Spleen (tissue), 13 donors: ENCODE results near the gene CTAG1B. TPM values are rescaled to one million over a fixed set of nuclear protein-coding genes. Genes with fewer than 3 reads are reported as not detected.
A peak's percentile ranks its signal among the peaks of the same experiment; 100 is the strongest.
"Not testable (repeated sequence)": the region's sequence is repeated elsewhere in the genome, so short reads cannot be mapped to it uniquely, and the experiment has no call there.

Experiments
- DNase-seq: peaks from one replicate; pipeline ENCODE4 v3.0.0-alpha.2; 2020
- H3K27ac ChIP-seq, 8 donors: fragments of 200-600 bp; sonication (generic) in 7 of 8; 1 replicate in 4 of 8; 2 replicates in 4 of 8; pipeline versions ENCODE4 v1.5.0 to v1.8.0; 2016 to 2021; ENCODE audit warnings: inconsistent platforms in 4 of 8, mild to moderate bottlenecking in 4 of 8, moderate library complexity in 1 of 8
- H3K27me3 ChIP-seq, 7 donors: fragments of 200-600 bp; sonication (generic) in 6 of 7; replicated peaks in 1 of 7; 1 replicate in 4 of 7; 2 replicates in 3 of 7; pipeline versions ENCODE4 v1.5.0 to v1.8.0; 2016 to 2021; ENCODE audit warnings: inconsistent platforms in 3 of 7, mild to moderate bottlenecking in 1 of 7
- H3K36me3 ChIP-seq, 6 donors: fragments of 200-600 bp; sonication (generic) in 5 of 6; 1 replicate in 4 of 6; 2 replicates in 2 of 6; pipeline versions ENCODE4 v1.5.0 to v1.8.0; 2016 to 2021; ENCODE audit warnings: inconsistent platforms in 2 of 6
- H3K4me1 ChIP-seq, 6 donors: fragments of 200-600 bp; sonication (generic) in 5 of 6; 1 replicate in 3 of 6; 2 replicates in 3 of 6; pipeline versions ENCODE4 v1.5.0 to v1.8.0; 2016 to 2021; ENCODE audit warnings: inconsistent platforms in 3 of 6
- H3K4me3 ChIP-seq, 8 donors: fragments of 200-600 bp; sonication (generic) in 7 of 8; 1 replicate in 4 of 8; 2 replicates in 4 of 8; pipeline versions ENCODE4 v1.5.0 to v1.8.0; 2016 to 2021; ENCODE audit warnings: inconsistent platforms in 4 of 8, mild to moderate bottlenecking in 4 of 8, moderate library complexity in 2 of 8
- H3K9me3 ChIP-seq, 8 donors: fragments of 200-600 bp; sonication (generic) in 7 of 8; 1 replicate in 4 of 8; 2 replicates in 4 of 8; pipeline versions ENCODE4 v1.5.0 to v1.8.0; 2016 to 2021; ENCODE audit warnings: inconsistent platforms in 4 of 8
- CTCF ChIP-seq, 11 experiments: fragments of 200-600 bp in 7 of 11; fragments of 450-650 bp in 4 of 11; sonication (generic) in 4 of 11; IDR thresholded peaks in 8 of 11; conservative IDR thresholded peaks in 3 of 11; 1 replicate in 7 of 11; 2 replicates in 4 of 11; pipeline versions ENCODE4 v1.4.0 to v1.8.0; 2016 to 2021; ENCODE audit warnings: antibody characterized with exemption in 11 of 11, inconsistent platforms in 4 of 11, mild to moderate bottlenecking in 1 of 11
- POLR2A ChIP-seq, 3 donors: fragments of 450-650 bp; IDR thresholded peaks; one replicate each; pipeline ENCODE4 v1.5.1; 2017; ENCODE audit warnings: antibody characterized with exemption in 3 of 3, mild to moderate bottlenecking in 1 of 3
- POLR2AphosphoS5 ChIP-seq, 3 donors: sonication (generic); formaldehyde crosslinking; IDR thresholded peaks; one replicate each; pipeline ENCODE4 v1.5.1; 2017; ENCODE audit warnings: antibody characterized with exemption in 3 of 3
- WGBS, 5 donors: extraction: QIAGEN DNeasy Blood & Tissue Kit in 3 of 5; methylation state at CpG; one replicate each; pipeline versions ENCODE4 v1.1.5 to v1.1.7; 2013 to 2018; 5-methylcytosine and 5-hydroxymethylcytosine counted together
- intact Hi-C: fragments of 100-400 bp; cut with DNase I; formaldehyde crosslinking; loops from one replicate; pipeline ENCODE4 v1.15.0; 2023; ENCODE audit warnings: low total_unique reads
- long read RNA-seq, 2 donors: transcript quantifications; one replicate each; lab custom pipeline, GENCODE V29; 2026
- polyA plus RNA-seq, 3 donors: library from polyadenylated mRNA; stranded (reverse); fragments of 200-250 nt; gene quantifications; one replicate each; pipeline ENCODE4 v1.2.1, GENCODE V29; 2013
- total RNA-seq, 7 donors: library from RNA; depleted of rRNA in 3 of 7; stranded (reverse); fragments of >200 nt in 3 of 7; fragmentation: NEBNext Ultra II Directional in 4 of 7; extraction: Animal tissue kit (Norgen Biotek cat#: 25700) in 4 of 7; gene quantifications; one replicate each; pipeline versions ENCODE4 v1.1.0 to v1.2.1, GENCODE V29; 2016 to 2021
- donor health status: healthy with polysubstance abuse.
- donor health status: DM: no; HTN: no; CAD: no; lungs with moderate emphysema.
- donor health status: DM: no; HTN: no; CAD: no.
- donor health status: Bipolar disorder and iron deficiency.
- donor health status: healthy.
- donor health status: DM: no; HTN: no; CAD: no.
- donor health status: DM: yes; HTN: yes; CAD: no.

The CTAG1B gene
- total RNA-seq, result not detected
- polyA plus RNA-seq, result not detected
- long read RNA-seq, donor 1, result 0 reads
- long read RNA-seq, donor 2, result 0 reads

DNA sequence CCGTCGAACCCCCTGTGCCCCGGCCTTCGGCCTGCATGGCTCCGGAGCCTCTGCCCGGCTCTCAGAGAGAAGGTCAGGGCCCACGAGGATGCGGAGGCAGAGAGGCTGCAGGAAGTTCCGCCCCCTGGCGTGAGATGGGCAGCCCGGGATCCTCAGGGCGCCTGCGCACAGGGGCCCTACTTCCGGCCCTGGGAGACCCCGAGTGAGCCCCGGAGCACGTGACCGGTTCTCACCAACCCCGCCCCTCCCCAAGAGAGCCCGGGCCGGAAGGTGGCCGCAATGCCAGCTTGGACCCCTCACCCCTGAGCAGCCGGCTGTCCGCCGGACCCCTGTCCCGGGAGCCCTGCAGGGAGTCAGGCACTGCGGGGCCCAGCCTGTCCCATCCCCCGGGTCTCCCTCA lies at the start of gene CTAG1B:
CTAG1B (minus strand) TSS at position 101 of the 400 bp plus-strand sequence; CDS start at position 37, 64 bp downstream.
- intact Hi-C loops, H3K27me3 ChIP-seq, H3K4me1 ChIP-seq, DNase-seq, H3K27ac ChIP-seq, H3K36me3 ChIP-seq, H3K9me3 ChIP-seq, H3K4me3 ChIP-seq: not testable (repeated sequence)
- WGBS, 5 donors, result no CpG with 5 or more reads among the region's 28 CpGs

DNA sequence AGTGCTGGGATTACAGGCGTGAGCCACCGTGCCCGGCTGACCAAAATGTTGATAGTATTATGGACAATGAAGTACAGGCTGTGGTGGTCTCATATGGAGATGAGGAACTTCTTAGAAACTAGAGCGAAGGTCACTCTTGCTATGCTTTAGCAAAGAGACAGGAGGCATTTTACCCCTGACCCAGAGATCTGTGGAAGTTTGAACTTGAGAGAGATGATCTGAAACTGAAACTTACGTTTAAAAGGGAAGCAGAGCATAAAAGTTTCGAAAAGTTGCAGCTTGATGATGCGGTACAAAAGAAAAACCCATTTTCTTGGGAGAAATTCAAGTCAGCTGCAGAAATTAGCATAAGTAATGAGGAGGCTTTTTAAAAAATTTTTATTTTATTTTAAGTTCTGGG lies 42.8 kb upstream of the CTAG1B start:
- WGBS, 5 donors, result 65 to 79% (median 75%) methylated on average over 7 of the region's 7 CpGs
- no peak overlapping the region for H3K4me3 ChIP-seq
- H3K27me3 ChIP-seq, result no peaks in the 10 kb centered on the region
- H3K36me3 ChIP-seq, result no peaks in the 10 kb centered on the region
- peak overlapping the region in 5 of 8 donors; percentile 7 to 55 (median 42) for H3K27ac ChIP-seq
- no peak for DNase-seq
- intact Hi-C loops, result no loop called here
- H3K4me1 ChIP-seq, result peaks cover 0 to 4% (median 0%) of the 10 kb centered on the region in 6 donors
- peaks cover 0 to 37% (median 6%) of the 10 kb centered on the region in 8 donors for H3K9me3 ChIP-seq
- TF ChIP-seq POLR2AphosphoS5 (IDR thresholded peaks at IDR 0.05) (no peak), CTCF (IDR thresholded peaks at IDR 0.05 in 8 of 11, conservative IDR thresholded peaks at IDR 0.05 in 3 of 11) (no peak), POLR2A (IDR thresholded peaks at IDR 0.05) (no peak)

GRCh38 chrX:154661170-154661569 lies 42.1 kb upstream of the CTAG1B start:
- Histone ChIP-seq H3K27me3 (no peaks in the 10 kb centered on the region), H3K4me1 (peaks cover 0 to 4% (median 0%) of the 10 kb centered on the region in 6 donors), H3K27ac (peak overlapping the region in 3 of 8 donors; percentile 26 to 55 (median 42)), H3K4me3 (no peak overlapping the region), H3K9me3 (peaks cover 0 to 34% (median 6%) of the 10 kb centered on the region in 8 donors), H3K36me3 (no peaks in the 10 kb centered on the region)
- TF ChIP-seq POLR2A (IDR thresholded peaks at IDR 0.05) (no peak), POLR2AphosphoS5 (IDR thresholded peaks at IDR 0.05) (no peak)
- intact Hi-C loops, result no loop called here
- WGBS, 5 donors, result 59 to 72% (median 69%) methylated on average over 4 of the region's 4 CpGs
- no peak for DNase-seq

DNA sequence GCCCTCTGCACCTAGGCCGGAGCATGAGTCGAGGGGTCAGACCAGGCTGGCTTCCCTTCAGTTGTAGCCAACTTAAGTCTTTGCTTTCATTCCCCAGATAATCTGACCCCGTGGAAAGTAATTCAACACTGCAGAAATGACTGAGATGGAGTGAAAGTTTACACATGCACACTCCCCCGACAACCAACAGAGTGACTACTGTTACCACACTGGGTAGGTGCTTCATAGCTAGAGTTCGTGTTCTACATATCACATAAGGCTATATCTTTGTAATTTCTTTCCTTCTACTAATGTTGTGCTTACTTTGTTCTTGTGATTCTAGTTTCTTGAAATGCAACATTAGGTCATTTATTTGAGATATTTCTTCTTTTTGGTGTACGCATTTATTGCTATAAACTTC lies 41.5 kb upstream of the CTAG1B start:
- Histone ChIP-seq H3K4me1 (peaks cover 0 to 4% (median 0%) of the 10 kb centered on the region in 6 donors), H3K36me3 (no peaks in the 10 kb centered on the region), H3K27ac (no peak overlapping the region), H3K4me3 (no peak overlapping the region), H3K9me3 (peaks cover 0 to 28% (median 6%) of the 10 kb centered on the region in 8 donors), H3K27me3 (no peaks in the 10 kb centered on the region)
- DNase-seq, result no peak
- intact Hi-C loops, result no loop called here
- no peak for TF ChIP-seq CTCF (IDR thresholded peaks at IDR 0.05 in 8 of 11, conservative IDR thresholded peaks at IDR 0.05 in 3 of 11)
- TF ChIP-seq POLR2A (IDR thresholded peaks at IDR 0.05), result no peak
- no peak for TF ChIP-seq POLR2AphosphoS5 (IDR thresholded peaks at IDR 0.05)
- WGBS, 5 donors, result 71 to 90% (median 77%) methylated on average over 4 to 6 of the region's 6 CpGs

DNA sequence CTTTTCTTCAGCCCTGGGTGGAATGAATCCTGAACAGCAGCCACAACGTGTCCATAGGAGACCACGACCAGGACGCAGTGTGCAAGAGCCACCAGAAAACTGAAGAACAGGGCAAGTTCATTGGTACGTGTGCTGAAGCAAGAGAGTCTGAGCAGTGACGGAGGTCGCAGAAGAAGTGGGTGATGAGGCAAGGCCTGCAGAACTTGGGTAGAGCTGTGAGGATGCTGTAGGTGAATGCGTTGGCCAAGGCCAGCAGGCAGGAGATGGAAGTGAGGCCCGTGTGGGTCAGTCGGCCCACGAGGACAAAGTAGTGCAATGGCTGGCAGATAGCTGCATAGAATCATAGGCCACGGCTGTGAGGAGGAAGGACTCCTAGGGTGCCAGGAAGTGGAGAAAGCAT lies 39.9 kb upstream of the CTAG1B start:
- Histone ChIP-seq H3K4me1 (peaks cover 0 to 4% (median 0%) of the 10 kb centered on the region in 6 donors), H3K27ac (no peak overlapping the region), H3K27me3 (no peaks in the 10 kb centered on the region), H3K9me3 (peaks cover 0 to 15% (median 2%) of the 10 kb centered on the region in 8 donors), H3K4me3 (no peak overlapping the region), H3K36me3 (no peaks in the 10 kb centered on the region)
- WGBS, 5 donors, result 84 to 95% (median 90%) methylated on average over 10 to 11 of the region's 11 CpGs
- intact Hi-C loops, result no loop called here
- TF ChIP-seq POLR2A (IDR thresholded peaks at IDR 0.05) (no peak), CTCF (IDR thresholded peaks at IDR 0.05 in 8 of 11, conservative IDR thresholded peaks at IDR 0.05 in 3 of 11) (no peak)
- no peak for DNase-seq
